Effector CD4-positive, alpha-beta T cell (primary cell): Measurements from ENCODE around the gene DCUN1D3.
A peak's percentile ranks its signal among the peaks of the same experiment; 100 is the strongest.
"Not testable (repeated sequence)": the region's sequence is repeated elsewhere in the genome, so short reads cannot be mapped to it uniquely, and the experiment has no call there.

ENCODE experiments used
- DNase-seq: peaks from one replicate; pipeline ENCODE4 v3.0.0-alpha.2; 2020

Gene DCUN1D3

GRCh38 chr16:20822521-20823325 is 77.4 kb downstream of the DCUN1D3 start:
- DNase-seq = no peak

DNA sequence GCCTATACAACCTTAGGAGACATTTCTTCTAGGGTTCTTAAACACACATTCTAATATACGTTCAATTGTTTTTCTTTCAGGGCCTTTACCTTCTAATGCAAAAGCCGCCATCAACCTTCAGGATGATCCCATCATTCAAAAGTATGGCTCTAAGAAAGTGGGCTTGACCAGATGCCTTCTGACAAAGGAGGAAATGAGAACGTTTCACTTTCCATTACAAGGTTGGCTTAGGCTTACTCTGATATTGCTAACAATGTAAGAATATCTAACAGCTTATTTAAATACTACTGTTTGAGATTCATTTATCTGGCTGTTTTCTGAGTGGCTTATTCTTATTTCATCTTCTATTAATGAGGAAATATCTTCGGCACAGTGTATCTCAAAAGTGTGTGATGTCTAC is 78.5 kb downstream of the DCUN1D3 start:
- DNase-seq = no peak

DNA sequence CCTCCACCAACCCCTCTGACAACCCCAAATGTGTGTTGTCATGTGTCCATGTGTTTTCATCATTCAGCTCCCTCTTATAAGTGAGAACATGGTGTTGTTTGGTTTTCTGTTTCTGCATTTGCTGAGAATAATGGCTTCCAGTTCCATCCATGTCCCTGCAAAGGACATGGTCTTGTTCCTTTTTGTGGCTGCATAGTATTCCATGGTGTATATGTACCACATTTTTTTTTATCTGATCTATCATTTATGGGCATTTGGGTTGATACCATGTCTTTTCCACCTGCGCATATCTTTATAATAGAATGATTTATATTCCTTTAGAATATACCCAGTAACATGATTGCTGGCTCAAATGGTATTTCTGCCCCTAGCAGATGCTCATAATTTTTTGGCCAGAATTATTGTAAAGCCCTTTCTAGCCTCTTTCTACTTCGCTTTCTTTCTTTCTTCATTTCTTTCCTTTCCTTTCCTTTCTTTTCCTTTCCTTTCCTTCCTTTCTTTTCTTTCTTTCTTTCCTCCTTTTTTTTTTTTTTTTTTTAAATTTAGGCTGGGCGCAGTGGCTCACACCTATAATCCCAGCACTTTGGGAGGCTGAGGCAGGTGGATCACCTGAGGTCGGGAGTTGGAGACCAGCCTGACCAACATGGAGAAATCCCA is 81.1 kb downstream of the DCUN1D3 start:
- no peak for DNase-seq

- no peak for DNase-seq
Measured at GRCh38 chr16:20814784-20815183, 85.4 kb downstream of the DCUN1D3 start.

DNA sequence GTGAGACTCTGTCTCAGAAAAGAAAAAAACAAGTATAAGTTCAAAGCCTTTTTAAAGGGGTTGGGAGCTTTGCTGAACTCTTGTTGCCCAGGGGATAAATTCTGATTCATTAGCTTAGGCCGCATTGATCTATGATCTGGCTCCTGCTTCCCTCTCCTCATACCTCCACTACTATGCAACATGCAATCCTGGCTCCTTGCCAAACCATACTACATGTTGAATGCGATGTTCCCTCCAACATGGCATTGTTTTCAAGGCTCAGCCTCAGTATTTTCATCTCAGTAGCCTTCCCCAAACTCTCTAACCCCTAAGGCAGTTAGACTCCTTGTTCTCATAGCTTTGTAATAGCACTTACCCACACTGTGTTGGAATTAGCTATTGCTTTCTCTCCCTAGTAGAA is 87.6 kb downstream of the DCUN1D3 start:
- no peak for DNase-seq

DNA sequence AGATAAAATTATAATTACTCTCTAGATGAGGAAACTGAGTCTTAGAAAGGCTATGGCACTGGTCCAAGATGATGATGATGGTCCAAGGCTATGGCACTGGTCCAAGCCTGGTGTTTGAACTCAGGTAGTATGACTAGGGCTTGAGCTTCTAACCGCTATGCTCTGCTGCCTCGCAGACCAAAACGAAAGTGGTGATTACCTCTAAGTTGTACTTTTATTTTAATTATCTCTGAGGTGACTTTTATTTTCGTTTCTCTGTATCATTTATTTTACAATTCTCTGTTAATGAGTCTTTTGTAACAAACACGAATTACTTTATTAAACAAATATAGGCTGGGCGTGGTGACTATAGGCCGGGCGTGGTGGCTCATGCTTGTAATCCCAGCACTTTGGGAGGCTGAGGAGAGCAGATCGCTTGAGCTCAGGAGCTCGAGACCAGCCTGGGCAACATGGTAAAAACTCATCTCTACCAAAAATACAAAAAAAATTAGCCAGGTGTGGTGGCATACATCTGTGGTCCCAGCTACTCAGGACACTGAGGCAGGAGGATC is 88.2 kb downstream of the DCUN1D3 start:
- DNase-seq = no peak

DNA sequence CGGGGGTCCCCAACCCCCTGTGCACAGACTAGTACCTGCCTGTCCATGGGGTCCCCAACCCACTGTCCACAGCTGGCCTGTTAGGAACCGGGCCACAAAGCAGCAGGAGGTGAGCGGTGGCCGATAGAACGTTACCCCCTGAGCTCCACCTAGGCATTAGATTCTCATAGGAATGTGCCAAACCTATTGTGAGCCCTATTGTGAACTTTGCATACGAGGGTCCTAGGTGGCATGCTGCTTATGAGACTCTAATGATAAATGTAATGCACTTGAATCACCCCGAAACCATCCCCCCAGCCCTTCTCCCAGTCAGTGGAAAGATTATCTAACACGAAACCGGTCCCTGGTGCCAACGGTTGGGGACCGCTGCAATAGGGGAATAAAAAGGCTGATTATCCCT is 92.3 kb downstream of the DCUN1D3 start:
- no peak for DNase-seq

- peak; percentile 55 for DNase-seq
Measured at GRCh38 chr16:20806168-20807050, 93.7 kb downstream of the DCUN1D3 start, which contains the start of the genes ERI2 and REXO5. TSS of gene ERI2 (minus strand) at chr16:20806472. CDS start at chr16:20806430, 42 bp downstream. TSS of gene REXO5 (plus strand) at chr16:20806527. CDS start at chr16:20806954, 427 bp downstream.

- not testable (repeated sequence) for DNase-seq
Measured at GRCh38 chr16:20805684-20806167, 94.4 kb downstream of the DCUN1D3 start.
